Measurements from ENCODE around the gene GAD1.

Gene GAD1

DNA sequence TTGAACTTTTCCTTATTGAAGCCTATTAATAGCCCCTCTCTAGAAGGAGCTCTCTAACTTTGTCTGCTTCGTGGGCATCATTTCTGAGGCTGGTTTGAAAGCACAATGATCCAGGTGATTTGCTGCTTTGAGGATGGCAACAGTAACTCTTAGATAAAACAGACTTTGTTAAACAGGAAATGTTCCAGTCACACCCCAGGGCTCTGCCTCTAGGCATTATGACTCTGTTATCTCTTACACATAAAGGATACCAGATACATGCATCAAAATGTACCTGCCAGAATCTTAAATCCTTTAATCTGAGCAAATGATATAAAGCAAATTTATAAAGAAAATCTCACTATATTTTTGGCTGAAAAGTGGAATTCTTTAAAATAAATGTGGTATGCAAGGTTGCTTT, 52.3 kb downstream of the GAD1 start:
- DNase-seq (ENCODE audit: low spot score), result no peak
- TF ChIP-seq, protein P1, sequence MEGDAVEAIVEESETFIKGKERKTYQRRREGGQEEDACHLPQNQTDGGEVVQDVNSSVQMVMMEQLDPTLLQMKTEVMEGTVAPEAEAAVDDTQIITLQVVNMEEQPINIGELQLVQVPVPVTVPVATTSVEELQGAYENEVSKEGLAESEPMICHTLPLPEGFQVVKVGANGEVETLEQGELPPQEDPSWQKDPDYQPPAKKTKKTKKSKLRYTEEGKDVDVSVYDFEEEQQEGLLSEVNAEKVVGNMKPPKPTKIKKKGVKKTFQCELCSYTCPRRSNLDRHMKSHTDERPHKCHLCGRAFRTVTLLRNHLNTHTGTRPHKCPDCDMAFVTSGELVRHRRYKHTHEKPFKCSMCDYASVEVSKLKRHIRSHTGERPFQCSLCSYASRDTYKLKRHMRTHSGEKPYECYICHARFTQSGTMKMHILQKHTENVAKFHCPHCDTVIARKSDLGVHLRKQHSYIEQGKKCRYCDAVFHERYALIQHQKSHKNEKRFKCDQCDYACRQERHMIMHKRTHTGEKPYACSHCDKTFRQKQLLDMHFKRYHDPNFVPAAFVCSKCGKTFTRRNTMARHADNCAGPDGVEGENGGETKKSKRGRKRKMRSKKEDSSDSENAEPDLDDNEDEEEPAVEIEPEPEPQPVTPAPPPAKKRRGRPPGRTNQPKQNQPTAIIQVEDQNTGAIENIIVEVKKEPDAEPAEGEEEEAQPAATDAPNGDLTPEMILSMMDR (IDR thresholded peaks at IDR 0.05; ENCODE audit: extremely low read depth, missing control alignments), result no peak

- DNase-seq (ENCODE audit: low spot score), result no peak
- TF ChIP-seq, protein P1 (IDR thresholded peaks at IDR 0.05; ENCODE audit: extremely low read depth, missing control alignments), result no peak
These were observed 52.8 kb downstream of the GAD1 start for GRCh38 chr2:170869461-170869860.

DNA sequence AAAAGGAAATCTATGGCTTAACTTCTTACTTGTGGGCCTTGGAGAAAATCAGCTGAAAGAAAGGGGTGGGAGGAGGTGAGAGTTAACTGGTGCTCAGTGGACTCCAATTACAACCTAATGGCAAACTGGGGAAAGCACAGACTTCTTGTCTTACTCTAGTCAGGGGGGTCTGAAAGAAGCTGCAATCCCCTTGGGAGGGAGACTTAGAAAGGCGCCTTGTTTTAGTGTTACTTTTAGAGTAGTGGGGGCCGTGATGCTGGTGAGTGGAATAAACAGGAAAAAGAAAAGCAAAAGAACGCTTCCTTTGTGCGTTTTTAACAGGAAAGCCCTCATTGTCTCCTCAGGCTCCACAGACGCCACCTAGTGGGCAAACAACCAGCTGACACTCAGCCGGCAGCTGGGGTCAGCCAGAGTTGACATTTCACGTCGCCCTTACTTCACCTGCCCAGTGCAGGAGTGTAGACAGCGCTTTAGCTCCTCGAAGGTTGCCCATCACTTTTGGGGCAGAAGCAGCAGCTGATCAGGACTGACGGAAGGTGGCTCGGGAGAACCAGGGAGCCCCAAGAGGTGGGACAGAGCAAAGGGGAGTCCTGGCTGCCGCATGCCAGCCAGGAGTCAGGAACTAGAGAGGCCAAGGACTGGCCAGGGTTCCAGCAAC, 56.5 kb downstream of the GAD1 start:
- DNase-seq (ENCODE audit: low spot score), result peak; percentile 76
- TF ChIP-seq, protein P1 (IDR thresholded peaks at IDR 0.05; ENCODE audit: extremely low read depth, missing control alignments), result peak; percentile 97

DNA sequence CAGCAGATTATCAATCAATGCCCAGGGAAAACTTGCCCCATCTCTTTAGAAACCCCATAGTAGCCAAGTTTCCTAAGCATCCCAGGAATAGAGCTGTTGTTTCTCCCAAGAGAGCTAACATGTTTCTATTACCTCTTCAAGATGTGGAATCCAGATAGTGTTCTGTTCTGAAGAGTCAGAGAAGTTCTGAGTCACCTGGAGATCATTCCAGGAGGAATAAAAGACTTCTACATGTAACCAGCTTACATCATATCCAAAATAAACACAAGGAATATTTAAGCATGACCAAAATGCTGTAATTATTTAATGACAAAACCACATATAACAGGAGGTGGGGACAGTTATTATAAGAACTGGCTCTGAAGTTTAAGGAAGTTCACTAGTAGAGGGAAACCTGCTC, 61.4 kb downstream of the GAD1 start:
- DNase-seq (ENCODE audit: low spot score), result no peak
- TF ChIP-seq, protein P1 (IDR thresholded peaks at IDR 0.05; ENCODE audit: extremely low read depth, missing control alignments), result no peak

DNA sequence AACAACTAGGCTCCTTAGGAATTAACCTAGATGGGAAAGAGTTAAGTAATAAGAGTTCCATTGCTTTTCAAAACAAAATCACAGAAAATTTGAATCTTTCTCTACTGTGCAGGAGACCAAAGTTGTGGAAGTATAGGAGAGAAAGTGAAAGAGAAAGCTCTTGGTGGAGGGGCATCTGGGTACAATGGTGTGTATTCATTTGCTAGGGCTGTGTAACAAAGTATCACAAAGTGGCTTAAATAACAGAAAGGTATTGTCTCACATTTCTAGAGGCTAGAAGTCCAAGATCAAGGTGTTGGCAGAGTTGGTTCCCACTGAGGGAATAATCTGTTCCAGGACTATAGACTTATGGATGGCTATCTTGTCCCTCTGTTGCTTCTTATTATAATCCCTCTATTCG, 61.8 kb downstream of the GAD1 start:
- TF ChIP-seq, protein P1 (IDR thresholded peaks at IDR 0.05; ENCODE audit: extremely low read depth, missing control alignments), result no peak
- peak; percentile 31 for DNase-seq (ENCODE audit: low spot score)

- TF ChIP-seq, protein P1 (IDR thresholded peaks at IDR 0.05; ENCODE audit: extremely low read depth, missing control alignments), result no peak
- DNase-seq (ENCODE audit: low spot score), result no peak
These were observed 65.2 kb downstream of the GAD1 start for GRCh38 chr2:170881840-170882239.

- TF ChIP-seq, protein P1 (IDR thresholded peaks at IDR 0.05; ENCODE audit: extremely low read depth, missing control alignments), result no peak
- no peak for DNase-seq (ENCODE audit: low spot score)
These were observed 66.1 kb downstream of the GAD1 start for GRCh38 chr2:170882758-170883157.
